SJSA1 (cell line): ENCODE results near the gene SHCBP1L. TPM values are rescaled to one million over a fixed set of nuclear protein-coding genes. Genes with fewer than 3 reads are reported as not detected.

Experiments used
- DNase-seq, 2 experiments: peaks; one replicate each; pipeline ENCODE4 v3.0.0-alpha.2; 2015 to 2020; ENCODE audit warnings: low spot score in 2 of 2, low read depth in 1 of 2
- H3K27ac ChIP-seq: fragments of 250-450 bp; sonication (Bioruptor Pico); 2 replicates; pipeline ENCODE4 v1.5.1; 2020; ENCODE audit warnings: mild to moderate bottlenecking, moderate library complexity
- H3K27me3 ChIP-seq: fragments of 250-450 bp; sonication (Bioruptor Pico); replicated peaks from 2 replicates; pipeline ENCODE4 v1.5.1; 2020; ENCODE audit warnings: mild to moderate bottlenecking, moderate library complexity
- H3K36me3 ChIP-seq: fragments of 250-450 bp; sonication (Bioruptor Pico); 2 replicates; pipeline ENCODE4 v1.5.1; 2020; ENCODE audit warnings: mild to moderate bottlenecking
- H3K4me1 ChIP-seq: fragments of 250-450 bp; sonication (Bioruptor Pico); replicated peaks from 2 replicates; pipeline ENCODE4 v1.6.1; 2021; ENCODE audit warnings: mild to moderate bottlenecking
- H3K4me3 ChIP-seq: fragments of 250-450 bp; sonication (Bioruptor Pico); 2 replicates; pipeline ENCODE4 v1.5.1; 2020; ENCODE audit warnings: mild to moderate bottlenecking
- H3K9me3 ChIP-seq: fragments of 250-450 bp; sonication (Bioruptor Pico); replicated peaks from 2 replicates; pipeline ENCODE4 v1.5.1; 2020; ENCODE audit warnings: mild to moderate bottlenecking
- total RNA-seq: library from RNA; depleted of rRNA; stranded (reverse); fragments of >200 nt; shearing (Covaris generic); gene quantifications from 2 replicates; pipeline ENCODE4 v1.2.3, GENCODE V29; 2014; rRNA removed

SHCBP1L gene
- total RNA-seq, 1 experiment from 2014 or later = not detected

GRCh38 chr1:182863940-182864339 is 89.0 kb downstream of the SHCBP1L start:
- Histone ChIP-seq H3K27me3 (no peaks in the 10 kb centered on the region), H3K36me3 (peaks cover 100% of the 10 kb centered on the region), H3K4me1 (no peaks in the 10 kb centered on the region), H3K27ac (no peak overlapping the region), H3K4me3 (no peak overlapping the region), H3K9me3 (no peaks in the 10 kb centered on the region)
- no peak for DNase-seq

- H3K4me1 ChIP-seq = no peaks in the 10 kb centered on the region
- peaks cover 100% of the 10 kb centered on the region for H3K36me3 ChIP-seq
- no peak overlapping the region for H3K4me3 ChIP-seq
- DNase-seq = no peak
- no peaks in the 10 kb centered on the region for H3K27me3 ChIP-seq
- no peak overlapping the region for H3K27ac ChIP-seq
- H3K9me3 ChIP-seq = no peaks in the 10 kb centered on the region
Measured at GRCh38 chr1:182862827-182863226, 90.1 kb downstream of the SHCBP1L start.

- no peak overlapping the region for H3K4me3 ChIP-seq
- DNase-seq = no peak
- H3K27ac ChIP-seq = no peak overlapping the region
- H3K27me3 ChIP-seq = no peaks in the 10 kb centered on the region
- H3K9me3 ChIP-seq = no peaks in the 10 kb centered on the region
- H3K36me3 ChIP-seq = peaks cover 100% of the 10 kb centered on the region
- no peaks in the 10 kb centered on the region for H3K4me1 ChIP-seq
Measured at GRCh38 chr1:182861994-182862393, 91.0 kb downstream of the SHCBP1L start.

- Histone ChIP-seq H3K4me3 (no peak overlapping the region), H3K36me3 (peaks cover 100% of the 10 kb centered on the region), H3K27ac (no peak overlapping the region), H3K27me3 (no peaks in the 10 kb centered on the region), H3K4me1 (no peaks in the 10 kb centered on the region), H3K9me3 (no peaks in the 10 kb centered on the region)
- no peak for DNase-seq
Measured at GRCh38 chr1:182860658-182861057, 92.3 kb downstream of the SHCBP1L start.

GRCh38 chr1:182857212-182857611 is 95.8 kb downstream of the SHCBP1L start:
- DNase-seq = no peak
- peaks cover 99% of the 10 kb centered on the region for H3K36me3 ChIP-seq
- H3K27ac ChIP-seq = no peak overlapping the region
- H3K4me1 ChIP-seq = no peaks in the 10 kb centered on the region
- no peaks in the 10 kb centered on the region for H3K27me3 ChIP-seq
- H3K4me3 ChIP-seq = no peak overlapping the region
- no peaks in the 10 kb centered on the region for H3K9me3 ChIP-seq

- Histone ChIP-seq H3K4me1 (no peaks in the 10 kb centered on the region), H3K27ac (no peak overlapping the region), H3K36me3 (peaks cover 99% of the 10 kb centered on the region), H3K9me3 (no peaks in the 10 kb centered on the region), H3K4me3 (no peak overlapping the region), H3K27me3 (no peaks in the 10 kb centered on the region)
- DNase-seq = no peak
Measured at GRCh38 chr1:182855911-182856310, 97.1 kb downstream of the SHCBP1L start.

GRCh38 chr1:182851825-182852224 is 101.1 kb downstream of the SHCBP1L start:
- H3K27me3 ChIP-seq = no peaks in the 10 kb centered on the region
- DNase-seq = no peak
- no peaks in the 10 kb centered on the region for H3K4me1 ChIP-seq
- peaks cover 99% of the 10 kb centered on the region for H3K36me3 ChIP-seq
- no peak overlapping the region for H3K4me3 ChIP-seq
- H3K9me3 ChIP-seq = no peaks in the 10 kb centered on the region
- H3K27ac ChIP-seq = no peak overlapping the region

- H3K9me3 ChIP-seq = no peaks in the 10 kb centered on the region
- H3K4me1 ChIP-seq = no peaks in the 10 kb centered on the region
- no peak for DNase-seq
- H3K4me3 ChIP-seq = no peak overlapping the region
- peaks cover 99% of the 10 kb centered on the region for H3K36me3 ChIP-seq
- no peaks in the 10 kb centered on the region for H3K27me3 ChIP-seq
- H3K27ac ChIP-seq = no peak overlapping the region
Measured at GRCh38 chr1:182850319-182850718, 102.6 kb downstream of the SHCBP1L start.

Other genes starting within 250 kb of the SHCBP1L start
- gene NPL, start 163.4 kb downstream of the SHCBP1L start, total RNA-seq = 0.41 and 2.4 TPM in 2 replicates
- gene DHX9, start 113.8 kb downstream of the SHCBP1L start, total RNA-seq = 140 and 163 TPM in 2 replicates
- 171 and 220 TPM in 2 replicates for gene LAMC1, start 70.3 kb upstream of the SHCBP1L start, total RNA-seq
- 0.18 TPM in 1 of 2 replicates, not detected in the other for gene LAMC2, start 233.1 kb upstream of the SHCBP1L start, total RNA-seq